ENCODE measurements around the gene ETF1.

The ETF1 gene

DNA sequence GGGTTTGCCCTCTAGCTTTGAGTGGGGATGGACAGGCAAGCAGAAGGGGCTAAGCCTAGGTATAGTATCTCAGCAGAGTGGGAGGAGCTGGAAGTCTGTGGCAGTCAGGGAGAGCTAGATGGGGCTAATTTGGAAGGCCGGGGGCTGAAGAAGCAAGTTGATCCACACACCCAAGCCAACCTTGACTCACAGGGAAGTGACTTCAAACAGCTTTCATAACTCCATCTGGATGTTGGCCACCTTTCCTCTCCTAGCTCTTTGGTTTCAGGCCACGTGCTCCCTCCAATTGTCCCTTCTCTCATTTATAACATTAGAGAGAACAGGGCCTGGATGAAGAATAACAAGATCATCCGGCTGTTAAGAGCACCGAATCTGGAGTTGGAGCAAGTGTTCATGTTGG, 40.9 kb downstream of the ETF1 start:
- TF ChIP-seq POLR2AphosphoS5 (IDR thresholded peaks at IDR 0.05; ENCODE audit: low read depth, low read length) (no peak), TAF1 (IDR thresholded peaks at IDR 0.05; ENCODE audit: borderline replicate concordance, insufficient read depth, low read length) (no peak), SIN3A (IDR thresholded peaks at IDR 0.05; ENCODE audit: borderline replicate concordance, insufficient read depth, low read length) (no peak), FOXP2 (optimal IDR thresholded peaks at IDR 0.05; ENCODE audit: borderline replicate concordance, extremely low read depth, extremely low read length, insufficient read depth) (no peak)
- TF ChIP-seq, protein P1, sequence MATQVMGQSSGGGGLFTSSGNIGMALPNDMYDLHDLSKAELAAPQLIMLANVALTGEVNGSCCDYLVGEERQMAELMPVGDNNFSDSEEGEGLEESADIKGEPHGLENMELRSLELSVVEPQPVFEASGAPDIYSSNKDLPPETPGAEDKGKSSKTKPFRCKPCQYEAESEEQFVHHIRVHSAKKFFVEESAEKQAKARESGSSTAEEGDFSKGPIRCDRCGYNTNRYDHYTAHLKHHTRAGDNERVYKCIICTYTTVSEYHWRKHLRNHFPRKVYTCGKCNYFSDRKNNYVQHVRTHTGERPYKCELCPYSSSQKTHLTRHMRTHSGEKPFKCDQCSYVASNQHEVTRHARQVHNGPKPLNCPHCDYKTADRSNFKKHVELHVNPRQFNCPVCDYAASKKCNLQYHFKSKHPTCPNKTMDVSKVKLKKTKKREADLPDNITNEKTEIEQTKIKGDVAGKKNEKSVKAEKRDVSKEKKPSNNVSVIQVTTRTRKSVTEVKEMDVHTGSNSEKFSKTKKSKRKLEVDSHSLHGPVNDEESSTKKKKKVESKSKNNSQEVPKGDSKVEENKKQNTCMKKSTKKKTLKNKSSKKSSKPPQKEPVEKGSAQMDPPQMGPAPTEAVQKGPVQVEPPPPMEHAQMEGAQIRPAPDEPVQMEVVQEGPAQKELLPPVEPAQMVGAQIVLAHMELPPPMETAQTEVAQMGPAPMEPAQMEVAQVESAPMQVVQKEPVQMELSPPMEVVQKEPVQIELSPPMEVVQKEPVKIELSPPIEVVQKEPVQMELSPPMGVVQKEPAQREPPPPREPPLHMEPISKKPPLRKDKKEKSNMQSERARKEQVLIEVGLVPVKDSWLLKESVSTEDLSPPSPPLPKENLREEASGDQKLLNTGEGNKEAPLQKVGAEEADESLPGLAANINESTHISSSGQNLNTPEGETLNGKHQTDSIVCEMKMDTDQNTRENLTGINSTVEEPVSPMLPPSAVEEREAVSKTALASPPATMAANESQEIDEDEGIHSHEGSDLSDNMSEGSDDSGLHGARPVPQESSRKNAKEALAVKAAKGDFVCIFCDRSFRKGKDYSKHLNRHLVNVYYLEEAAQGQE (IDR thresholded peaks at IDR 0.05; ENCODE audit: insufficient read depth in 1 of 2, low read depth in 2 of 2, low read length in 2 of 2) = no peak

DNA sequence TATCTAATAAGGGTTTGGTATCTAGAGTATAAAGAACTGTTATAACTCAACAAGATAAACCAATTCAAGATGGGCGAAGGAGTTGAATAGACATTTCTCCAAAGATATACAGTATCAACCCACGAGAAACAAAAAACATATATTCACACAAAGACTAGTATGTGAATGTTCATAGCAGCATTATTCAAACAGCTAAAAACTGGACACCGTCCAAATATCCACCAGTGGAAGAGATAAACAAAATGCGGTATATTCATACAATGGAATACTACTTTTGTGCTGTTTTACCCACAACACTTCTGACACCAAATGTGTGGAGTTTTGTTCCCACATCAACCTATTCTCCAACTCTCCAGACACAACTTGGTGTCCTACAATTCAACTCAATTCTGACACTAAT, 44.7 kb downstream of the ETF1 start:
- TF ChIP-seq FOXP2 (optimal IDR thresholded peaks at IDR 0.05; ENCODE audit: borderline replicate concordance, extremely low read depth, extremely low read length, insufficient read depth) = no peak

DNA sequence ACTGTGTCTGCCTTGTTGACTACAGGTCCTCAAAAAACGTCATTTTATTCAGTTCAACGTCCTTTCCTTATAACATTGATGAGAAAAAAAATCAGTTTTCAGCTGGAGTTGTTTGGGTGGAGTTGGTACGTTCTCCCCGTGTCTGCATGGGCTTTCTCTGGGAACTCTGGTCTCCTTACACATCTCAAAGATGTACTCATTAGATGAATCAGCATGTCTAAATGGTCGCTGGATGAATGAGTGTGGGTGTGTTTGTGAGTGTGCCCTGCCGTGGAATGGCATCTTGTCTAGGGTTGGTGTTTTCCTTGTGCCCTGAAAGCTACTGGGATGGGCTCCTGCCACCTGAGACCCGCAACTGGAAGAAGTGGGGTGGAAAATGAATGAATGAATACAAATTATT, 47.7 kb downstream of the ETF1 start:
- TF ChIP-seq, protein P1 (IDR thresholded peaks at IDR 0.05; ENCODE audit: insufficient read depth in 1 of 2, low read depth in 2 of 2, low read length in 2 of 2) = no peak
- no peak for TF ChIP-seq POLR2AphosphoS5 (IDR thresholded peaks at IDR 0.05; ENCODE audit: low read depth, low read length)
- TF ChIP-seq TAF1 (IDR thresholded peaks at IDR 0.05; ENCODE audit: borderline replicate concordance, insufficient read depth, low read length) = no peak
- no peak for TF ChIP-seq SIN3A (IDR thresholded peaks at IDR 0.05; ENCODE audit: borderline replicate concordance, insufficient read depth, low read length)
- no peak for TF ChIP-seq FOXP2 (optimal IDR thresholded peaks at IDR 0.05; ENCODE audit: borderline replicate concordance, extremely low read depth, extremely low read length, insufficient read depth)

DNA sequence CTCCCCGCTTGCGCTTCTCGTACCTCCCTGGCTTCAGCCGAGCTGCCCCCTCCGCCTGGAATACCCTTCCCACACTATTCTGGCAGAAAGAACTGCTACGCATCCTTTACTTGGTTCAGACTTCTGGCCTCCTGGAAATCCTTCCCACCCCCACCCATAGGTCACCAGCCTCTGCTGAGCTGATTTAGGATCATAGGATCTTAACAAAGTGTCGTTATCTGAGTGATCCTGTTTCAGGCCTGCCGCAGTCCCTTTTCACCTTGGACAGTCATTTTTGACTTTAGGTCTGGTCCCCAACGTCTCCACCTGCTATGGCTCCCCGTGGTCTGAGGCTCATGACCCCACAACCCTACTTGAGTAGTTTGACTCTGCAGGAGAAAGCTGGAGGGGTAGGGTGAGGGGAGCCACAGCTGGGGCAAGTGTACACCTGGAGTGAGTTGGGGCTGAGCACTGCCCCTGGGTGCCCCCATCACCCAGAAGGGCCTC, 50.4 kb downstream of the ETF1 start:
- TF ChIP-seq TAF1 (IDR thresholded peaks at IDR 0.05; ENCODE audit: borderline replicate concordance, insufficient read depth, low read length) (no peak), POLR2AphosphoS5 (IDR thresholded peaks at IDR 0.05; ENCODE audit: low read depth, low read length) (no peak), SIN3A (IDR thresholded peaks at IDR 0.05; ENCODE audit: borderline replicate concordance, insufficient read depth, low read length) (no peak)
- TF ChIP-seq, protein P1 (IDR thresholded peaks at IDR 0.05; ENCODE audit: insufficient read depth in 1 of 2, low read depth in 2 of 2, low read length in 2 of 2) = no peak

DNA sequence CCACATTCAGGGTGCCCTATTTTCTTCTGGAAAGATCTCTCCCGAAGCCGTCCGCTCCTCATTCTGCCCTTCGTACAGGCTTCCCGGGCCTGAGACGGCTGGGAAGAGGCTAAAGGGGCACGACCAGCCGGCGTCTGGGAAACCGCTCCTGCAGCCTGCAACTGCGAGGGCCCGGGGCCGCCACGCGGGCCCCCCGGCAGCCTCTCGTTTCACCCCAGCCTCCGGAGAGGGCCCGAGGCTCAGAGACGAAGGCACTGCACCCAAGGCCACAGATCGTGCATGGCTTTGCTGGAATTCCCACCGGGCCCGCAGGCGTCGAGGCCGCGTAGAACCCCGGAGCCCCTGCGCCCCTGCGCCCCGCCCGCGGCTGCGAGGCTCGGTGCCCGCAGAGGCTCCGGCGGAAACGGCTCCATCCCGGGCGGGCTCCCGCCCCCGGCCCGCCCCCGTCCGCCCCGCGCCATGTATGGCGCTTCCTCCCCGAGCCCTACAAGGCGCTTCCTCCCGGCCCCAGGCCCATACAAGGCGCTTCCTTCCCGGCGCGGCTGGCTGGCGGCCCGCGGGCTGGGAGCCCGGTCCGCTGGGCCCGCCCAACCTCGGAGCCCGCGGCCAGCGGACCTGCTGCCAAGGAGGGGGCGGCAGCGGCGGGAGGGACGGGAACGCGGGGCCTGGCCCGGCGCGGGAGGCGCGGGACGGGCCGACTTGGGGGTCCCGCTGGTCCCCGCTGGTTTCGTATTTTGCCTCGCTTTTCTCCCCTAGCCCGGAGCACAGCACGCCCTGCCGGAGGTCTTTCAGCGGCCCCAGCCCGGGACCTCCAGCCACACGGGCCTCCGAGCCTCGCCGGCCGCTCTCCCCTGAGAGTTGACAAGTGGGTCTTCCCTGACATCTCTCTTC, 51.1 kb downstream of the ETF1 start:
- TF ChIP-seq, protein P1 (IDR thresholded peaks at IDR 0.05; ENCODE audit: insufficient read depth in 1 of 2, low read depth in 2 of 2, low read length in 2 of 2) = no peak
- TF ChIP-seq SIN3A (IDR thresholded peaks at IDR 0.05; ENCODE audit: borderline replicate concordance, insufficient read depth, low read length) (no peak), TAF1 (IDR thresholded peaks at IDR 0.05; ENCODE audit: borderline replicate concordance, insufficient read depth, low read length) (no peak), POLR2AphosphoS5 (IDR thresholded peaks at IDR 0.05; ENCODE audit: low read depth, low read length) (no peak), FOXP2 (optimal IDR thresholded peaks at IDR 0.05; ENCODE audit: borderline replicate concordance, extremely low read depth, extremely low read length, insufficient read depth) (no peak)
